Airway epithelial cell (primary cell): ENCODE results near the gene HNRNPF. TPM values are rescaled to one million over a fixed set of nuclear protein-coding genes. Genes with fewer than 3 reads are reported as not detected.

ENCODE experiments used
- total RNA-seq: library from RNA; depleted of rRNA; stranded (reverse); fragments of >200 nt; gene quantifications from 2 replicates; pipeline ENCODE4 v1.2.3, GENCODE V29; 2015

Gene HNRNPF, protein sequence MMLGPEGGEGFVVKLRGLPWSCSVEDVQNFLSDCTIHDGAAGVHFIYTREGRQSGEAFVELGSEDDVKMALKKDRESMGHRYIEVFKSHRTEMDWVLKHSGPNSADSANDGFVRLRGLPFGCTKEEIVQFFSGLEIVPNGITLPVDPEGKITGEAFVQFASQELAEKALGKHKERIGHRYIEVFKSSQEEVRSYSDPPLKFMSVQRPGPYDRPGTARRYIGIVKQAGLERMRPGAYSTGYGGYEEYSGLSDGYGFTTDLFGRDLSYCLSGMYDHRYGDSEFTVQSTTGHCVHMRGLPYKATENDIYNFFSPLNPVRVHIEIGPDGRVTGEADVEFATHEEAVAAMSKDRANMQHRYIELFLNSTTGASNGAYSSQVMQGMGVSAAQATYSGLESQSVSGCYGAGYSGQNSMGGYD
- total RNA-seq, result 208 and 232 TPM in 2 replicates

DNA sequence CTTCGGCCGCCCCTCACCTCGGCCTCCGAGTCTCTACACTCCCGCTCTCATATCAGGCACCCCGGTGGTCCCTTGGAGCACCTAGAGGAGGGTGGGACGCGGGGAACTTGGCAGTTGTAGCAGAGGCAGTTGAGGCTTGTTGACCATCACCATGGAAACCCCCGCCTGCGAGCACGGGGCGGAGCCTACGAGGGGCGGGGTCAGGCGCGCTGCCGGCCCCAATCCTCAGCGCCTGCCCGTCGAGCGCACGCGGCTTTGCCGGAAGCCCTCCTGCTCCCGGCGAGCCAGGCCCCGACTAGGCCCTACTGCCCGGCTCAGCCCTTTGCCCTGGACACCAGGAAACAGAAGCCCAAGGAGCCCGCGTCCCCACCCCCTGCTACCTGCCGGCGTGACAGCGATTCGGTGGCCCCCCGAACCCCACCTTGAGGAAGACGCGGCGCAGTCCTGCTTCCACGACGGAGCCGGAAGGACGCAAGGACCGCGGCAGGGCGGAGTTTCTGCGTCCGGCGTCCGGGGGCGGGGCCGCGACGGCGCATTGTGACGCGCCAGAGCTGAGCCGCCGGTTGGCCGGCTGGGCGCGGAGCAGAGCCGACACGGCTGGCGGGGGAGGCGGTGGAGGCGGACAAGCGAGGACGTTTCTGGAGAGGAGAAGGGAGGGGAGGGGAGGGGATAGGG lies at the start of gene HNRNPF:
Gene HNRNPF (minus strand): TSS at position 477 of the 675 bp plus-strand sequence. CDS start 21,302 bp downstream, outside the sequence.

DNA sequence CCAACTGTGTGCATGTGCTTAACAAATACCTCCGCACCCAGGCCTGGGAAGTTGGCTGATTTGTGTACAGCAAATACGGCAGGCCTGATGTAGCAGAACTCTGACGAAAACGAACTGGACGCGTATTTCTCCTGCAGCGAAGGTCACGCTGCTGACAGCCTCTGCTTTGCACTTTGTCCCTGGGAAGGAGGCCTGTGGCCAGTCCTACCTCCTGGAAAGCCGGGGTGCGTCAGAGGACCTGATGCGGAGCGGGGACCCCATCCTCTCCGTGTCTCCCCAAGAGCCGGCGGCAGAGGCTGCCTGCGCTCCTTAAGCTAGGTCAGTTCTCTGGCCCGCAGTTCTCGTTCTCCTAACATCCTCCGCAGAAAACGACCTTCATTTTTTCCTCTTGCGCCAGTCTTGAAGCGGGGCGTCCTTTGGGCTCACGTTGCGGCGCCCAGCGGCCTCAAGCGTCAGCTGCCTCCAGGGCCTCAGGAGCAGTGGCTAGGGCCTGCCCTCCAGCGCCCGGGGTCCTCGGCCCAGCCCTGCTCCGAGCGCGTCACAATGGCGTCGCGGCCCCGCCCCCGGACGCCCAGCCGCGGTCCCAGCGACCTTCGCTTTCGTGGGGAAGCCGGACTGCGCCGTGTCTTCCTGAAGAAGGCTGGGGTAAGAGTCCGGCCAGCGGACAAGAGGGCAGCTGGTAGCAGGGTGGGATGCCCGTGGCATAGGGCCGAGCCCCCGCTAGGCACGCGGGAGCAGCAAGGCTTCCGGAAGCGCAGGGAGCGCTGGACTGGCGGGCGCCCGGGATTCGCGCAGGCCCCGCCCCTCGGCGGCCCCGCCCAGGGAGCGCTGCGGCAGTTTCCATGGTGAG lies 27.5 kb upstream of the HNRNPF start, which contains the start of gene ZNF487:
Gene ZNF487 (plus strand): TSS at position 821 of the 850 bp plus-strand sequence. CDS start 38,703 bp downstream, outside the sequence.

GRCh38 chr10:43371418-43371817 lies 37.6 kb downstream of the HNRNPF start, which contains the start of gene FXYD4:
FXYD4 (plus strand) TSS chr10:43371636; CDS start chr10:43373747, 2,111 bp downstream.

Other genes starting within 250 kb of the HNRNPF start
- gene RASGEF1A, start 142.1 kb downstream of the HNRNPF start, total RNA-seq, result 3.7 and 5.1 TPM in 2 replicates
- gene FXYD4, start 37.5 kb downstream of the HNRNPF start, total RNA-seq, result not detected in 2 replicates
- gene ZNF487, start 27.9 kb upstream of the HNRNPF start, total RNA-seq, result 0.74 and 2.7 TPM in 2 replicates
- gene ZNF239, start 165.4 kb upstream of the HNRNPF start, total RNA-seq, result 0.70 and 1.3 TPM in 2 replicates
- gene ZNF485, start 197.3 kb upstream of the HNRNPF start, total RNA-seq, result 2.8 and 3.0 TPM in 2 replicates
- 14.5 and 22.4 TPM in 2 replicates for gene ZNF32, start 239.7 kb upstream of the HNRNPF start, total RNA-seq